ENCODE results near the gene PTPRD.
"Not testable (repeated sequence)": the region's sequence is repeated elsewhere in the genome, so short reads cannot be mapped to it uniquely, and the experiment has no call there.

The PTPRD gene

DNA sequence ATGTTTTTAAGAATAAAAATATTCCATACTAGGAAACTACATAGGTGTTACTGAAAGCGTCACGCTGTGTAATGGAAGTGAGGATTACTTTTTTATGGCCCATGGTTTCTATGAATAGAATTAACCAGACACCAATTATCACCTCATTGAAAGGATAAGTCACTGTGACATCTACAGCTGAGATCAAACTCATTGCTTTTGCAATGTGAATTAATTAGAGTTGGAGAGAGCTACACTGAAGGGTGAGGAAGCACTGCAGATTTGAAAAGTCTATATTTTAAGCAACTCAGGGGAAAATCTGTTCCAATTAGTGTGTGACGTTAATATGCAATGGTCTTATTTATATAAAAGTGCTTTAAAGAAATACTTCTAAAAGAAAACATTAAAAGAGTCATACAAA, 1513.2 kb downstream of the PTPRD start:
- DNase-seq = no peak

DNA sequence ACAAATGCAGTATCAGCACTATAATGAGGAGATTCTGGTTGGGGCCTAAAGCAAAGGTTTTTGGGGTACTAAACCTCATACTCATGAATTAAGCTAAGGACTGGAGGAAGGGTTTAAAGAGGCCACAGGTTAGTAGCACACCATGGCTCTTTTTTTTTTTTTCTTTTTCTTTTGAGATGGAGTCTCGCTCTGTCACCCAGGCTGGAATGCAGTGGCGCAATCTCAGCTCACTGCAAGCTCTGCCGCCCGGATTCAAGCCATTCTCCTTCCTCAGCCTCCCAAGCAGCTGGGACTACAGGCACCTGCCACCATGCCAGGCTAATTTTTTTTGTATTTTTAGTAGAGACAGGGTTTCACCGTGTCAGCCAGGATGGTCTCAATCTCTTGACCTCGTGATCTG, 1515.5 kb downstream of the PTPRD start:
- DNase-seq = not testable (repeated sequence)

DNA sequence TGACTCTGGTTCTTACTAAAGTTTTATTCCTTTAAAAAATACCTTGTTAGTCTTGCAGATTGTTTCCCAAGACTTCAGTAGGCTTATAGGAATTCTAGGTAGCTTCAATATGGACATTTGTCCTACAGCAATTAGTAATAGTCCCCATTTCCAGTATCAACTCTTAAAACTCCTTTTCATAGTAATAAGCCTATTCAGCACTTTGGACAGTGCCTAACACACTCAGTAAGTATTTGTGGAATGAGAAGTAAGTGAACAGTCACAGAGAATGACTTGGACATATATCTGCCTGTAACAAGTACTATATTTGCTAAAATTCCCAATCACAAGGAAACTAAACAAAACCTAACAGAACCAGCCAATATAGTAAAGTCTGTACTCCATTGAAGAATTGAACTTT, 1521.4 kb downstream of the PTPRD start:
- DNase-seq = no peak

DNA sequence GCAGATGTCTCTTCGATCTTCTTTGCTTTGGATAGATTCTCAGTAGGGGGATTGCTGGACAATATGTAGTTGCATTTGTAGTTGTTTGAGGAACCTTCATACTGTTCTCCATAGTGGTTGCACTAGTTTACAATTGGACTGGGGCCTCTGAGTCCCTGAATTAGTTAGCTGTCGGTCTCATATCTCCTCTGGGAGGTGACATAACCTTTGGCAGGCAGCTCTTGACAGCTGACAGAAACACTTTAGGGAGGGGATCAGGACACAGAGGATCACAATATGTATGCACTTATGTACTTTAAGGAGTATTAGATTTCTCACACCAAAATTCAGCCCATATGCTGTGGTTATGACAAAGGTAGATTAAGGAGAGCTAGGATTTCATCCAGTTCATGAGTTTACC, 1533.3 kb downstream of the PTPRD start:
- no peak for DNase-seq

DNA sequence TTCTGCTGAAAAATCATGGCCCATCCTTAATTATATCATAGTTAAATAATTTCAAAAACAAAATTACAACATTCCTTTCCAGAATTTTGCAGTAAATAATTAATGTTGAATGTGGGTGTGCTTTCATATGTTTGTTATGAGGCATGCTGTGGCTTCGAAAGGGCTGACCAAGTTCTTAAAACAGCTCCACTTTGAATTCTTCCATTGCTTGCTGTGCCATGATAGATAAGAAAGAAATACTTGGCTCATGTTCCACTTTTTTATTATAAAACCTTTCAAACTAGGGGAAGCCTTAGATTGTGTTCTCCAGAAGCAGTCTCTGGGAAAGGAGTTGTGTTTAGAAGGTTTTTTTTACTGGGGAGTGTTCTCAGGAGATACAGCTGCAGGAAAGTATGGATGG, 1534.5 kb downstream of the PTPRD start:
- DNase-seq = no peak

DNA sequence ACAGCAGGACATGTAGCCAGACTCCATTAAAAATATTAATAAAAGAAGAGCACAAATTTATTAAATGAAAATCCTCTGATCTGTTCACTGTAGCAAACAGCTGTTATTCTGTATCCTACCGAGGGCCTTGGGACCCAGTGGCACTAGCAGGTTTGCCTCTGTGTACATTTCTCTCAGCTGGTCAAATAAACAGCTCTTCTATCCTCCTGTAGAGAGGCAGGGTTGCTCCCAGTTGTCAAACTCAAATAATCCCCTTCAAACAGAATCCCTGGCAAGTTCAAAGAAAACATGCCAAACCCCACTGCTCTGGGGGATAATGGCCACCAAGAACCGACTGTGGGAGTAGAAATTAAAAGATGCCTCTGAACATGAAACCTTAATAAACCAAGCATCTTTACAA, 1551.2 kb downstream of the PTPRD start:
- no peak for DNase-seq

DNA sequence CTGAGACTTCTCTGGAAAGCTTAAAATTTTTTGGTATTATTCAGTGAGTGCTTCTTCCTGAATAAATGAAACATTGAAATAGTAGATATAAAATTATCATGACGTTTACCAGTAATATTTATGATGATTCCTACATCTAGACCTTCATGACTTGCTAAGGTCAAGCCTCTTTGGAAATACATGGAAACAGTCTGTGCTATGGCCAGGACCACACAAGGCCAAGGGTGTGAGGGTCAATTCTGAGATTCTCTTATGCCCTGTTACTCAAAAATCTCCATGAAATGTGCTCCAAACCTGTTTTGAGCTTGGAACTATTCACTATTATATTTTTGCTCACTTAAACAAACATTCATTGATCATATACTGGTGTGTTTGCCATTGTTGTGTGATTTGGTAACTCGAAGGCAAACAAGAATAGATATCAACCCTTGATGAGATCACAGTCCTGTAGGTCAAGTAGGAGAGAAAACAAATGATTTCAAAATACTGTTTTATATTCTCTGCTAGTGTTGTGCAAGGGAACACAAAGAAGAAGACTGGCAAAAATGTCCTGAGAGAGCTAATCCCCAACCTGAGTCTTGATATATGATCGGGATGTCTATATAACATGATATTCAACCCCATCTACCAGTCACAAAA, 1558.3 kb downstream of the PTPRD start:
- DNase-seq = no peak

DNA sequence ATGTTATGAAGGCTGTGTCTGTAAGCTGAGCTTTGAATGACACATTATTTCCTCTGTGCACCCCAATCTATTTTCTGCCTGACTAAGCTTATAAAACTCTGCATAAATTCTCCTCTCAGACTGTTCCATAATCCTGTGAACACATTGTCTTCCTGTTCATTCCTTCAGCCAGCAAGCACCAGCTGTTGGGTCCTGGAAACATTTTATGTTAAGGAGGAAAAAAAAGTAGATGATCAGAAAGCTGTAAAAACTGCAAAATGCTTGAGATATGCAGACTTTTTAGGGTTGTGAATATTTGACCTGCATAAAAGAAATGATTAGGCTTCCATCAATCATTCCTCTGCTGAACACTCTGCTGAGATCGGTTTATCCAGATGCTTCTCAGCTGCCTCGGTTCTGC, 1567.2 kb downstream of the PTPRD start:
- DNase-seq = no peak

DNA sequence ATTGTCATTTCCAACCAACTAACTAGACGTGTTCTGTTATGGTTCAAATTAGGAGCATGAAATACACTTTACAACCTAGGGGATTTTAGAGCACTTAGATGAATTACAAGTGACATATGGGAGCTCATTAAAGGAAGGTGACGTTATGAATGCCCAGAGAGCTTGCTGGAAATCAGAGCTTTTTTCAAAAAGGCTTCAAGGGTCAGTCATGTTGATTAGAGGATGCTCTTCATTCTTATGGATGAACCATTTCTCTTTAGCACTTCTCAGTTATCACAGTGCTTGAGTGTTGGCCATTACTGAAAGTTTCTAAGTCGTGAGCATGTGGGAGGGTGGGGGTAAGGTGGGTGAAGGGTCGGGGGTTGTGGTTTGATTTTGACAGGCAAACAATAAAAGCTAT, 1567.7 kb downstream of the PTPRD start:
- DNase-seq = no peak

DNA sequence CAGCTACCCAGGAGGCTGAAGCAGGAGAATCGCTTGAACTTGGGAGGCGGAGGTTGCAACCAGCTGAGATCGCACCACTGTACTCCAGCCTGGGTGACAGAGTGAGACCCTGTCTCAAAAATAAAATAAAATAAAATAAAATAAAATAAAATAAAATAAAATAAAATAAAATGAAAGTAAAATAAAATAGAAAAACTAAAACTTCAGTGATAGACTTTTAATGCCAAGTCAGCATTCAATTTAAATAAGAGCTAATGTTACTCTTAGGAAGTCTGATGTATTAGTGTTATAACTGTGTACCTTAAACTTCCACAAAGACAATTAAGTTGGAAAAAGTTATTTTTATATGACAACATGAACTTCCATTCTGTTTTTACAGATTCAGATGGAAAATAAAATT, 1569.0 kb downstream of the PTPRD start:
- DNase-seq = not testable (repeated sequence)

DNA sequence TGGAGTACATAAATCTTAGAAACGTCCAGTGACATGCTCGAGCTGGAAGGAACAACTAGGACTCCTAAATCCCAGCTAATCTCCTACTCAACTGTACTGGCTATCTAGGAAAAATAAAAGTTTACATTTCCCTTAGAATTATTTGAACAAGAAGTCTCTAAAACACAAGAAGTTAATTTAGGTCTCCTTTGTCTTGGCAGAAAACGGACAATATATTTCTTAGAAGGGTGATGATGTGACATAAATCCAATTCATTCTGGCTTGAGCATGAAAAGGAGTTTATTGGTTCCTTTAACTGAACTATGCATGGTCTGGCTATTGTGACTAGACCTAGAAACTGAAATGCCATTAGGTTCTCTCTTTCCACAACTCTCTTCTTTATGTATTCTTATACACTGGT, 1571.0 kb downstream of the PTPRD start:
- no peak for DNase-seq

DNA sequence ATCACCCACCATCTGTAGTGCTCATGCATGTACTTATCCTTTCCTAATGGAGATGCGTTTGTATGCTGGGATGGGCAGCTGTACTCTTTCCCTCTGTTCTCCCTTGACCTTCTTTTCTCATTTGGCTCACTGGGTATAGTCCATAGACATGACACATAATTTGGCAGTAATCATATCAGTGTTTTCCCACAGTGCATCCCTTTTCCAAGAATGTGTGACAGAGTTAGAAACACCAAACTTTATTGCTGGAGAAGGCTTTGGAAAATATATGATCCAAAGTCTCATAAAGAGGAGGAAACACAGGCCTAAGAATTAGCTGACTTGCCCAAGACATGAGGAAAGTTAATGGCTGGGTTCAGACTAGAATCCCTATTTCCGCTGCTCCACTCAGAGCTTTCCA, 1579.8 kb downstream of the PTPRD start:
- no peak for DNase-seq

DNA sequence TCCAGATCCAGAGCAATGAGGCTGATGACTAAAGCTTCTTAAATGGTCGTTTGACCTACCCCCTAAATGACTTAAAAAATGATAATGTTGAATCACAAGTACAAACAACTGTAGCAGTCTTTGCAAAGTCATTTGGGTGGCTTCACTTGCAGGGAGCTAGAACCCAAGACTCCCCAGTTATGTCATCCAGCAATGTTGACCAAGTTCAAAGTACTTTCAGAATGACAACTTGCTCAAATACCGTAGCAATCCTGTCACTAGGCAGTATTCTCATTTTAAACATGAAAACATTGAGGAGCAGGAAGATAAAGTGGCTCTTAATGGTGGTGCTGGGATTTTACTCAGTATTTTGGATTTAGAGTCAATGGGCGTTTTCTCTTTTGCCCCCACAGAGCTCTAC, 1596.2 kb downstream of the PTPRD start:
- no peak for DNase-seq

DNA sequence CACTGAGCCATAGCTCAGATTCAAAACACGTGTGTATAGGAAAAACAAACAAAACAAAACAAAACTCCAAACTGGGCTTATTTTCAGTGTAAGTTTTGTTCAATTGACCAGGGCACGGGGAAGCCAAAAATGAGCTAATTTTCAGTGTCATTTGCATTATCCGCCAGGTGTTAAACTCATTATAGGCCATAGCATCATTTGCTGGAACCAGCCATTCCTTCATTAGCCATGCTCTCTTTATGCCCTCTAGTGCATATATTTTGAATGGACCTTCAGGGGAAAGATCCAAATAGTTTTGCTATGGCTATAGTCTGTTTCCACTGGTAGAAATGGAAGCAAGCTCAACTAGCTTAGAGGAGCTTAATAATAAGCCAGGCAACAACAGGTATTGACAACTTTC, 1608.0 kb downstream of the PTPRD start:
- peak; percentile 6 for DNase-seq

DNA sequence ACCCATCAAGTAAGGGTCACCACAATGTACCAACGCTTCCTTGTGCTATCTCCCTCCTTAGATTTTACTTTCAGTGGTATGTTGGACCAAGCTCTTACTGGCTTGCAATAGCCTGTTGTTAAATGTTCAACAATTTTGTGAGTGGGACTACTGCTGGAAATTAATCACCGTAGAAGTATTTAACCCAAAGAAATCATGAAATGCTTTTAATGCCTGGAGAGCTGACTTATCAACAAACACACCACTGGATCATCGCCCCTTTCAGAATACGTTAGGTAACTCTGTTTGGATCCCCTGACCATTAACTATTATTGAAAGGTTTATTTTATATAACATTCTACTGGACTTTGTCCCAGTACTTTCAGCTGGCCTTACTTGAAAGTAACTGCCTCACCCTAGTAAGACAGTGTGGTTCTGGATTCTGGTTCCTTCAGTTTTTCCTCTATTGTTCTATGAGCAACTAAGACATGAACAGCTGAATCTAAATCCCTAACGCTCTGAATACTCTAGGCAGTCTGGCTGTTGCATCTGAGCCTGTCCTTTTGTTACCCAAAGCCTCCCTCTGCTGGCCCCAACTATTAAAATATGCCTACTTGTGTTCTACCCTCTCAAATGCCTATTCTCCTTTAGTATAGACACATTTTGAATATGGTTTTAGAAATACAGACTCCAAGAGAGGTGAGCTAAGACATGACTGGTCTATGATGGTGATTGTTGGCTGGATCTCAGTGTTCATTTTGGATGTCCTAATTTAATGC, 1609.8 kb downstream of the PTPRD start:
- DNase-seq = peak; percentile 26

DNA sequence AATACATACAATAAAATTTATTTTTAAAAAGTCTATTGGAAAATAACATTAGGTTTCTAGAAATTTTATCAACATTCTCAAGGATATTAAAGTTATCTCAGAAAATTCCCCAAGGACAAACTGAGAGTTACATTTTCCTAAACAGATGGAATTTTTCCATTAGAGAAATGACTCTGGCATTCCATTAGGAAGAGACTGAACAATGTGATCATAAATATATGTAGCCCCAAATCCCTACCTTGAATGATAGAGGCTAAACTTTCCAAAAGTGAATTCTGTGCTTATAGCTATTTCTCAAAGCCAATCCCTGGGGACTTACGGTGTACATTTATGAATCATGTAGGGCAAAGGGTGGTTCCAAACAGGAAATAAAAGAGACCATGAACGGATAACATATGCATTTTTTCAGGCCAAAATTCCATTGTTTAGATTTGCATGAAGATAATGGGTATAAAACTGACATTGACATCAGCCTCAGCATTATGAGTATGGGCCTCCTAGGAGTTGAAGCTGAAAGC, 1632.2 kb downstream of the PTPRD start:
- DNase-seq = no peak

DNA sequence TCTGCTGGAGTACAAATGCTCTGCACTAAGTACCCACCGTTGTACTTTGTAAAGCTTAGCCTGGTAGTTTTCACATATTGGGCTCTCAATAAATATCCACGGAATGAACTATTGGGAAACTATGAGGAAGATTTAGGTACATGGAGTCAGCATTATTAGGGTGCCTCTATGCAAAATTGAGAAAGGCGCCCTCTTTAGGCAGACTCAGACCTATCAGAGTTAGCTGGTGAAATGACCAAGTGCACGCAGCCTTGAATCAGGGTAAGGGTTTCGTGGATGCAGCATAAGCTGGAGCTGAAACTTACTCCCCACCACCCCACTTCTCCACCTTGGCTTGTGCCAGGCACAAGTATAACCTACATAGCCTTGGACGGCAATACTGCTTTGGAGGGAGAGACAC, 1634.5 kb downstream of the PTPRD start:
- DNase-seq = no peak

DNA sequence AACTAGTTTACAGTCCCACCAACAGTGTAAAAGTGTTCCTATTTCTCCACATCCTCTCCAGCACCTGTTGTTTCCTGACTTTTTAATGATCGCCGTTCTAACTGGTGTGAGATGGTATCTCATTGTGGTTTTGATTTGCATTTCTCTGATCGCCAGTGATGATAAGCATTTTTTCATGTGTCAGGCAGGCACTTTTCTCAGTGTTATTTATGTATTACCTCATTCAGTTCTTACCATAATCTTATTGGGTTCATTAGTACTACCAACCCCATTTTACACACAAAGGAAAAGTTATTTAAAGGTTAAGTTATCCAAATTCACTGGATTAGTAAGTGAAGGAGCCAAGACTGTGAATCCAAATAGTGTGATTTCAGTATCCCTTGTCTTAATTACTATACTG, 1644.5 kb downstream of the PTPRD start:
- DNase-seq = not testable (repeated sequence)

DNA sequence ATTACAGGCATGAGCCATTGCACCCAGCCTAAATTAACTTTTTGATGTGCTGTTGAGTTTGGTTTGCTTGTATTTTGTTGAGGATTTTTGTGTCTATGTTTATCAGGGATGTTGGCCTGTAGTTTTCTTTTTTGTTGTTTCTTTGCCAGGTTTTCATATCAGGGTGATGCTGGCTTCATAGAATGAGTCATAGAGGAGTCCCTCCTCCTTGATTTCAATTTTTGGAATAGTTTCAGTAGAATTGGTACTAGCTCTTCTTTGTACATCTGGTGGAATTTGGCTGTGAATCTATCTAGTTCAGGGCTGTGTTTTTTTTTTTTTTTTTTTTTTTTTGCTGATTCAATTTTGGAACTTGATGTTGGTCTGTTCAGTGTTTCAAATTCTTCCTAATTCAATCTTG, 1648.9 kb downstream of the PTPRD start:
- no peak for DNase-seq

DNA sequence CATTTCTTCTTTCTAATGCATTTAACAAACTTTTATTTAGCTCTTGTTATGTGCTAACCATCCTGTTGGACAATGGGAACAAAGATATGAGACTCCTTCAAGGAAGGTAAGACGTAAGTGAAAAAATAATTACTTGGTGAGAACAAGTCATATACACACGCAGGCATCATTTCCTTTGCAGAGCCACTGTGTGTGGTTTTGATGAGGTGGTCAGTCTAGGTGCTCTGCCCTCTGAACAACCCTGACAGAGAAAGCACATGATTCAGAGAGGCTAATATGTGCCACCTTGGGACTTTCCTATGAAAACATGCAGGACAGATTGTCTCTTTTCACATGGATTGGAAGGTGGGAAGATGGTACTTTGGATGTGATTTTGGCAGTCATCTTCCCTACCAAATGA, 1650.7 kb downstream of the PTPRD start:
- DNase-seq = no peak

DNA sequence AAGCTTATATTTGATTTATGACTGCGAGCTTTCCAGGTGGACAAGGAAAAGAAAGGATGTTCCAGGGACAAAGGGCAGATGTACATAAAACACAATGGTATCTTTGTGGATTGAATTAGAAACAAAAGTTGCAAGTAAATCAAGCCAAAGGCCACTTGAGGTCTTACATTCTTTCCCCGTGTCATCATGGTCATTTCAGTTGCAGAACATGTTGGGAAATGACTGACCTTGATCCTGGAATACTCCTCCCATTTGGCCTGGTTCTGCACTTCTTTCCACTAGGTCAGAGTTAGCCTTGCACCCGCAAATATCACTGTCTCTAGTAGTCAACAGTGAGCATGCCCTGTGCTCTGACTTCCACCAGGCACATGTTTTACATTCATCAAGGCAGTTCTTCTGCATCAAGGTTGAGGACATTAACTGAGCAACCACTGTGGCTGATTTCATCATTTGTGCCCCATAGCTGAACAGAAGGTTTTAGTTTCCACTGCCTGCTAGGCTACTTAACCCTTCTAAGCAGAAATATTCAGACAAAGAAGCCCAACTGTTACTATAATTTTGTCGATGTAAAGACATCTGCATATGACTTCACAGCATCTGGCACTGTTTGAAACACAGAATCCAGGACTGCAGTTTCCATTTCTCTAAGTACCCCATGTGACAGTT, 1651.5 kb downstream of the PTPRD start:
- no peak for DNase-seq

DNA sequence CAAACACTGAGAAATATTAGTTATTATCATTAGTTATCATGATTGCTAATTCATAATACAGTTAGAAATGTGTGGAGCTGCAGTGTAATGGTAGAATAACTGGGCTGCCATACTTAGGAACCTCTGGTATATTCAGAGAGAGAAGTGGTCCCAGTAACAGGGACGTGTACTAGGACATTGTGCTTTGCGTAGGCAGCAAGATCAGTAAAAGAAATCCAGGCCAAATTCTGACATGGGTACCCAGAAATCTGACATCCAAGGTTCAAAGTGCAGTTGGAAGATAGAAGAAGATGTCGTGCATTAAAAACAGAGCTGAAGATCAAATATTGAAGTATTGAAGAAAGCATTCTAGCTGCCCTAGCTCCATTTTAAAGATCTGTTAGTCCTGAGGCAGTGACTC, 1652.5 kb downstream of the PTPRD start:
- no peak for DNase-seq

DNA sequence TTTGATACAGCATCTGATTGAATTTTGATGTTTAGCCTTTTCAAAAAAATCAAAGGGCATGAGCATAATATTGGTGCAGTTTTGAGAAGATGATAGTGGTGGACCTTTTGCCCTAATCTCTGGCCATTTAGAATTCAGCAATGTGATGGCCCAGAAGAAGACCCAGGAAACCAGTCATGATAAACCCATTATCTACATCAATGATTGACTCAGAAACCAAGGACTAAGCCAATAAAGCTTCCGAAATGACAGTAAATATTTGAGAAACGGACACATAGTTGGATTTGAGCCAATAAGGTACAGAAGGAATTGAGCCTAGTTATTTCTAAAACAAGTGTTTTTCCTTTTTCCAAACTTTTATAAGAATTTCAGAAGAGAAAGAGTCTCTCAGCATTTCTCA, 1654.4 kb downstream of the PTPRD start:
- DNase-seq = no peak

DNA sequence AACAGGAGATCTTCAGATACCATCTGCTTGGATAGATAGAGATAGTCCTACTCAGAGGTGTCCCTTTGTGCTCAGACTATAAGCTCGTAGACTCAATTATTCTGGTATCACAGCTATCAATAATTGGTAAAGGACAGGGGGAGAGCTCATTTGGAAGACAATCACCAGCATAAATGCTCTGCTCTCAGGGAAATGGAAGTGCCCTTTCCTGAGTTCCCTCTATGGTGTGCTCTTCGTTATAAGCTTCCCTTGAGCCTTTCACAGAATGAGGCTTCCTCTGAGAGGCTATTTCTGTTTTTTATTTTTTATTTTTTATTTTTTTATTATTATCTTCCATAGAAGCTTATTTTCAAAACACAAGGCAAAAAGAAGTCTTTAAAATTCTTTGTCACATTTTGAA, 1657.5 kb downstream of the PTPRD start:
- no peak for DNase-seq
